DOHH2 (cell line): ENCODE data around the gene FNDC3B.

ENCODE experiments used
- H3F3A ChIP-seq: fragments of 200-600 bp; sonication (generic), shearing (Covaris generic); 2 replicates; pipeline ENCODE4 v1.6.0; 2016; ENCODE audit warnings: antibody characterized with exemption, mild to moderate bottlenecking; ENCODE audit not compliant: control insufficient read depth, insufficient read depth
- H3K27ac ChIP-seq: fragments of 200-600 bp; sonication (generic); 2 replicates; pipeline ENCODE4 v1.5.1; 2014; ENCODE audit warnings: low read depth, mild to moderate bottlenecking, low read length, moderate library complexity
- H3K27me3 ChIP-seq: fragments of 200-600 bp; sonication (generic); 2 replicates; pipeline ENCODE4 v1.6.1; 2014; ENCODE audit warnings: mild to moderate bottlenecking, low read length, mixed read lengths; ENCODE audit not compliant: control insufficient read depth
- H3K36me3 ChIP-seq: fragments of 200-600 bp; sonication (generic); 2 replicates; pipeline ENCODE4 v1.6.1; 2014; ENCODE audit warnings: mild to moderate bottlenecking, low read length, moderate library complexity, mixed read lengths; ENCODE audit not compliant: control insufficient read depth
- H3K4me1 ChIP-seq: fragments of 200-600 bp; sonication (generic); 2 replicates; pipeline ENCODE4 v1.6.1; 2014; ENCODE audit warnings: mild to moderate bottlenecking, low read length, mixed read lengths; ENCODE audit not compliant: control insufficient read depth
- H3K4me2 ChIP-seq: fragments of 200-600 bp; sonication (generic); 2 replicates; pipeline ENCODE4 v1.6.0; 2014; ENCODE audit warnings: mild to moderate bottlenecking, low read length, moderate library complexity
- H3K4me3 ChIP-seq: fragments of 200-600 bp; sonication (generic); 2 replicates; pipeline ENCODE4 v1.5.1; 2014; ENCODE audit warnings: mild to moderate bottlenecking, low read length, mixed read lengths
- H3K79me2 ChIP-seq: fragments of 200-600 bp; sonication (generic); 2 replicates; pipeline ENCODE4 v1.6.1; 2014; ENCODE audit warnings: mild to moderate bottlenecking, low read length, mixed read lengths; ENCODE audit not compliant: control insufficient read depth
- H3K9me2 ChIP-seq: fragments of 200-600 bp; sonication (generic); replicated peaks from 2 replicates; pipeline ENCODE4 v1.6.1; 2014; ENCODE audit warnings: mild to moderate bottlenecking, low read length, mixed read lengths; ENCODE audit not compliant: control insufficient read depth
- H3K9me3 ChIP-seq: fragments of 200-600 bp; sonication (generic); 2 replicates; pipeline ENCODE4 v1.6.1; 2014; ENCODE audit warnings: antibody characterized with exemption, low read length, mixed read lengths; ENCODE audit not compliant: control insufficient read depth, insufficient read depth
- H4K20me1 ChIP-seq: fragments of 200-600 bp; sonication (generic); 2 replicates; pipeline ENCODE4 v1.6.0; 2014; ENCODE audit warnings: low read depth, mild to moderate bottlenecking, antibody characterized with exemption, low read length, moderate library complexity; ENCODE audit not compliant: control insufficient read depth, insufficient read depth
- CTCF ChIP-seq: fragments of 200-600 bp; sonication (generic); IDR thresholded peaks from one replicate; pipeline ENCODE4 v1.5.1; 2014; ENCODE audit warnings: antibody characterized with exemption, mild to moderate bottlenecking, low read depth, low read length; ENCODE audit not compliant: poor library complexity, severe bottlenecking
- EZH2phosphoT487 ChIP-seq: fragments of 200-600 bp; sonication (generic); IDR thresholded peaks from 2 replicates; pipeline ENCODE4 v1.6.1; 2017; ENCODE audit warnings: borderline replicate concordance, mild to moderate bottlenecking, antibody characterized with exemption, low read length, moderate library complexity, mixed read lengths

FNDC3B gene

GRCh38 chr3:172191629-172192028, 152.3 kb downstream of the FNDC3B start:
- Histone ChIP-seq H3K9me3 (no peaks in the 10 kb centered on the region), H3K79me2 (no peaks in the 10 kb centered on the region), H3K4me1 (no peaks in the 10 kb centered on the region), H3K4me2 (no peak overlapping the region), H3K27ac (no peak overlapping the region), H3K9me2 (no peaks in the 10 kb centered on the region), H3F3A (no peaks in the 10 kb centered on the region), H4K20me1 (no peaks in the 10 kb centered on the region), H3K27me3 (no peaks in the 10 kb centered on the region), H3K36me3 (no peaks in the 10 kb centered on the region), H3K4me3 (no peak overlapping the region)
- TF ChIP-seq CTCF (no peak), EZH2phosphoT487 (no peak)

GRCh38 chr3:172192830-172193415, 153.5 kb downstream of the FNDC3B start:
- H3K27ac ChIP-seq, result no peak overlapping the region
- H3K79me2 ChIP-seq, result no peaks in the 10 kb centered on the region
- H3F3A ChIP-seq, result no peaks in the 10 kb centered on the region
- no peaks in the 10 kb centered on the region for H3K4me1 ChIP-seq
- H3K9me3 ChIP-seq, result no peaks in the 10 kb centered on the region
- H3K4me2 ChIP-seq, result no peak overlapping the region
- H3K27me3 ChIP-seq, result no peaks in the 10 kb centered on the region
- H4K20me1 ChIP-seq, result no peaks in the 10 kb centered on the region
- TF ChIP-seq EZH2phosphoT487 (no peak), CTCF (no peak)
- H3K4me3 ChIP-seq, result no peak overlapping the region
- no peaks in the 10 kb centered on the region for H3K9me2 ChIP-seq
- H3K36me3 ChIP-seq, result no peaks in the 10 kb centered on the region

GRCh38 chr3:172193436-172193835, 154.1 kb downstream of the FNDC3B start:
- Histone ChIP-seq H3F3A (no peaks in the 10 kb centered on the region), H3K4me3 (no peak overlapping the region), H3K36me3 (no peaks in the 10 kb centered on the region), H3K27ac (no peak overlapping the region), H3K9me3 (no peaks in the 10 kb centered on the region), H3K27me3 (no peaks in the 10 kb centered on the region), H3K9me2 (no peaks in the 10 kb centered on the region), H3K4me1 (no peaks in the 10 kb centered on the region), H4K20me1 (no peaks in the 10 kb centered on the region), H3K4me2 (no peak overlapping the region), H3K79me2 (no peaks in the 10 kb centered on the region)
- TF ChIP-seq EZH2phosphoT487, result no peak
- no peak for TF ChIP-seq CTCF
